CD4-positive, alpha-beta T cell (primary cell): ENCODE measurements around the gene CDK6. TPM values are rescaled to one million over a fixed set of nuclear protein-coding genes. Genes with fewer than 3 reads are reported as not detected.

Experiments used
- ATAC-seq: fragments of 200-7000 bp; cut with Tn5 transposase; one replicate; pipeline ENCODE4 v1.10.0; 2022; ENCODE audit warnings: mild to moderate bottlenecking; ENCODE audit not compliant: poor library complexity
- CTCF ChIA-PET: fragments of 350-600 bp; sonication (Branson Sonifier 250); formaldehyde crosslinking; loops from one replicate; lab custom pipeline; 2021; ENCODE audit warnings: antibody characterized with exemption, inconsistent platforms; lab: Charles Lee
- POLR2A ChIA-PET: fragments of 350-600 bp; sonication (Branson Sonifier 250); formaldehyde crosslinking; loops from one replicate; lab custom pipeline; 2021; ENCODE audit warnings: antibody characterized with exemption, inconsistent platforms; lab: Charles Lee
- DNase-seq, 14 experiments: peaks; one replicate each; pipeline ENCODE4 v3.0.0-alpha.2; 2013 to 2020; ENCODE audit warnings: mixed read lengths in 2 of 14
- H3K27ac ChIP-seq, 2 donors: one replicate each; pipeline versions ENCODE4 v1.5.1 to v1.7.0; 2013; ENCODE audit warnings: low read length in 2 of 2, low read depth in 1 of 2, mild to moderate bottlenecking in 1 of 2
- H3K27me3 ChIP-seq, 2 experiments: 1 replicate in 1 of 2; 2 replicates in 1 of 2; pipeline versions ENCODE4 v1.6.1 to v1.7.0; 2013; ENCODE audit warnings: low read length in 2 of 2, control low read depth in 1 of 2, mild to moderate bottlenecking in 1 of 2, moderate library complexity in 1 of 2; ENCODE audit not compliant: insufficient read depth in 2 of 2, control insufficient read depth in 1 of 2
- H3K36me3 ChIP-seq: one replicate; pipeline ENCODE4 v1.6.1; 2013; ENCODE audit warnings: low read length, control low read depth; ENCODE audit not compliant: insufficient read depth
- H3K4me1 ChIP-seq: one replicate; pipeline ENCODE4 v1.6.1; 2013; ENCODE audit warnings: low read length, control low read depth; ENCODE audit not compliant: insufficient read depth
- H3K4me3 ChIP-seq: one replicate; pipeline ENCODE4 v1.5.1; 2013; ENCODE audit warnings: mild to moderate bottlenecking, low read length, moderate library complexity
- H3K9me3 ChIP-seq, 2 experiments: 1 replicate in 1 of 2; 2 replicates in 1 of 2; pipeline versions ENCODE4 v1.6.1 to v1.7.0; 2013; ENCODE audit warnings: low read length in 2 of 2, mild to moderate bottlenecking in 2 of 2, control low read depth in 1 of 2, moderate library complexity in 1 of 2; ENCODE audit not compliant: control insufficient read depth in 1 of 2, insufficient read depth in 1 of 2
- H3K27ac Mint-ChIP-seq: one replicate; pipeline ENCODE4 v1.8.0; 2020; ENCODE audit warnings: mixed read lengths
- H3K27me3 Mint-ChIP-seq: one replicate; pipeline ENCODE4 v1.8.0; 2021; ENCODE audit warnings: mixed read lengths
- H3K36me3 Mint-ChIP-seq: one replicate; pipeline ENCODE4 v1.8.0; 2021; ENCODE audit warnings: low read depth, mixed read lengths
- H3K4me1 Mint-ChIP-seq: one replicate; pipeline ENCODE4 v1.8.0; 2021; ENCODE audit warnings: low read depth, mixed read lengths
- H3K4me3 Mint-ChIP-seq: one replicate; pipeline ENCODE4 v1.8.0; 2020; ENCODE audit warnings: mild to moderate bottlenecking, mixed read lengths
- H3K9me3 Mint-ChIP-seq: one replicate; pipeline ENCODE4 v1.8.0; 2020; ENCODE audit warnings: mixed read lengths
- CTCF ChIP-seq: fragments of 200-600 bp; IDR thresholded peaks from one replicate; pipeline ENCODE4 v1.8.0; 2022; ENCODE audit warnings: antibody characterized with exemption, mild to moderate bottlenecking
- intact Hi-C, 2 experiments: fragments of 100-400 bp; cut with DNase I in 1 of 2; cut with micrococcal nuclease in 1 of 2; formaldehyde crosslinking; loops; one replicate each; pipeline versions ENCODE4 v1.15.1 to v1.9.0; 2023 to 2025; cut with DNase I, micrococcal nuclease
- total RNA-seq, 174 experiments: library from RNA in 2 of 174; stranded (reverse) in 2 of 174; gene quantifications; one replicate each; pipeline ENCODE4 v1.2.3 and lab custom pipeline; 2021 to 2026

Gene CDK6
- total RNA-seq, 2 experiments from 2014 or later = 13.0 to 13.7 TPM

- no peak overlapping the region for H3K4me3 ChIP-seq
- H3K27me3 ChIP-seq = no peaks in the 10 kb centered on the region
- H3K36me3 ChIP-seq = peaks cover 3% of the 10 kb centered on the region
- no peak overlapping the region for H3K4me3 Mint-ChIP-seq
- peaks cover 13% of the 10 kb centered on the region for H3K4me1 Mint-ChIP-seq
- H3K9me3 Mint-ChIP-seq = peaks cover 3% of the 10 kb centered on the region
- H3K27ac Mint-ChIP-seq = no peak overlapping the region
- ChIA-PET CTCF (no interaction called here), POLR2A (no interaction called here)
- no peak overlapping the region for H3K27ac ChIP-seq
- H3K27me3 Mint-ChIP-seq = no peaks in the 10 kb centered on the region
- ATAC-seq (no peak), DNase-seq (no peak)
- no peak for TF ChIP-seq CTCF
- no peaks in the 10 kb centered on the region for H3K4me1 ChIP-seq
- peaks cover 6% of the 10 kb centered on the region for H3K36me3 Mint-ChIP-seq
- peaks cover 0 to 4% of the 10 kb centered on the region in 2 experiments for H3K9me3 ChIP-seq
- intact Hi-C loops = no loop called here
These were observed 57.4 kb downstream of the CDK6 start for GRCh38 chr7:92778972-92779371.

- H3K4me3 Mint-ChIP-seq = no peak overlapping the region
- H3K4me3 ChIP-seq = no peak overlapping the region
- ATAC-seq = no peak
- no peaks in the 10 kb centered on the region for H3K27me3 ChIP-seq
- peaks cover 6% of the 10 kb centered on the region for H3K4me1 Mint-ChIP-seq
- H3K4me1 ChIP-seq = no peaks in the 10 kb centered on the region
- peaks cover 12% of the 10 kb centered on the region for H3K36me3 Mint-ChIP-seq
- POLR2A ChIA-PET = no interaction called here
- H3K27ac ChIP-seq = no peak overlapping the region
- CTCF ChIA-PET = no interaction called here
- no peaks in the 10 kb centered on the region for H3K27me3 Mint-ChIP-seq
- peaks cover 12% of the 10 kb centered on the region for H3K36me3 ChIP-seq
- peaks cover 0 to 4% of the 10 kb centered on the region in 2 experiments for H3K9me3 ChIP-seq
- H3K27ac Mint-ChIP-seq = no peak overlapping the region
- H3K9me3 Mint-ChIP-seq = peaks cover 3% of the 10 kb centered on the region
- no peak for DNase-seq
- intact Hi-C loops = no loop called here
- no peak for TF ChIP-seq CTCF
These were observed 58.4 kb downstream of the CDK6 start for GRCh38 chr7:92777993-92778392.

GRCh38 chr7:92773808-92774207, 62.6 kb downstream of the CDK6 start:
- no peak overlapping the region for H3K4me3 Mint-ChIP-seq

More at GRCh38 chr7:92773808-92774207, 62.6 kb downstream of the CDK6 start:
- Histone ChIP-seq H3K27me3 (no peaks in the 10 kb centered on the region), H3K36me3 (peaks cover 12% of the 10 kb centered on the region), H3K4me1 (no peaks in the 10 kb centered on the region), H3K27ac (no peak overlapping the region), H3K4me3 (no peak overlapping the region), H3K9me3 (peaks cover 0 to 4% of the 10 kb centered on the region in 2 experiments)
- H3K36me3 Mint-ChIP-seq = peaks cover 17% of the 10 kb centered on the region
- no peak overlapping the region for H3K27ac Mint-ChIP-seq
- H3K9me3 Mint-ChIP-seq = peaks cover 3% of the 10 kb centered on the region
- no peak for TF ChIP-seq CTCF
- ChIA-PET POLR2A (no interaction called here), CTCF (interaction anchor here (1.3 to 2.3 kb wide), 2 partner anchors 10 to 59 kb away, joined by 3 to 10 read pairs; no protein-coding TSS in a partner anchor)
- no peaks in the 10 kb centered on the region for H3K27me3 Mint-ChIP-seq
- ATAC-seq (no peak), DNase-seq (no peak)
- H3K4me1 Mint-ChIP-seq = no peaks in the 10 kb centered on the region
- intact Hi-C loops = no loop called here
